Fibroblast of the aortic adventitia (primary cell): ENCODE measurements around the gene BMAL1. TPM values are rescaled to one million over a fixed set of nuclear protein-coding genes. Genes with fewer than 3 reads are reported as not detected.

ENCODE experiments used
- DNase-seq: peaks from one replicate; pipeline ENCODE4 v3.0.0-alpha.2; 2010; ENCODE audit warnings: low read depth
- H3K4me3 ChIP-seq: 2 replicates; pipeline ENCODE4 v1.5.1; 2011; ENCODE audit warnings: low read depth, mild to moderate bottlenecking, control low read depth, low read length, moderate library complexity
- CTCF ChIP-seq: IDR thresholded peaks from 2 replicates; pipeline ENCODE4 v1.5.1; 2011; ENCODE audit warnings: mild to moderate bottlenecking, low read length, control low read depth, inconsistent platforms; ENCODE audit not compliant: insufficient read depth
- total RNA-seq: library from RNA; depleted of rRNA; stranded (reverse); fragments of >200 nt; gene quantifications from 2 replicates; pipeline ENCODE4 v1.2.3, GENCODE V29; 2012; ENCODE audit warnings: low replicate concordance

The BMAL1 gene
- total RNA-seq, 1 donor = 5.5 TPM

DNA sequence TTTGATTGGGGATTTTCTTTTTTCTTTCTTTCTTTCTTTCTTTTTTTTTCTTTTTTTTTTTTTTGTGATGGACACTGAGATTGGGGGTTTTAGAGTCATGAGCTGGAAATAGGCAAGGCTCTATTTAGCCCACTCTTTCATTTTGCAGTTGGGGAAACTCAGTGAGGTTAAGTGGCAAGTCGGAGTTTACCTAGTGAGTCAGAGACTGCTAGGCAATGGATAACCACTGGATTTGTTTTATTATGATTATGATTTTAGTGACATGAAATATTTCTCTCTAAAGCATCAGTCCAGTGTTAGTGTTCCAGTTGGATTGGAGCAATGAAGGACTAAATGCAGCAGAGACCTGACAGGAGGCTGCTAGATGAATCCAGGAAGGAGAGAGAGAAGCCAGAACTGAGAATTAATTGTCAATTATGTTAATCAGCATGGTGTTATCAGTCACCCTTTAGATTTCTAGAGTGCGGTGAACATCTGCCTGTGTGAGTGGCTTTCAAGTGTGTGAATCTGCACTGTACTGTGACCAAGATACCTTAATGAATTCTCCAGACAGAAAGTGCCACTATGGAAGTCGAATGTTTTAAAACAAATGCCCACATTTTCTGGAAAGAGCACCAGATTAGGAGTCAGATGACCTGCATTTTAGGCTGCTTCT is 10.9 kb downstream of the BMAL1 start:
- no peak overlapping the region for H3K4me3 ChIP-seq
- TF ChIP-seq CTCF = no peak
- DNase-seq = peak; percentile 23

- peak; percentile 62 for DNase-seq
- no peak overlapping the region for H3K4me3 ChIP-seq
- peak; percentile 24 for TF ChIP-seq CTCF
Measured at GRCh38 chr11:13289081-13289480, 11.5 kb downstream of the BMAL1 start.

DNA sequence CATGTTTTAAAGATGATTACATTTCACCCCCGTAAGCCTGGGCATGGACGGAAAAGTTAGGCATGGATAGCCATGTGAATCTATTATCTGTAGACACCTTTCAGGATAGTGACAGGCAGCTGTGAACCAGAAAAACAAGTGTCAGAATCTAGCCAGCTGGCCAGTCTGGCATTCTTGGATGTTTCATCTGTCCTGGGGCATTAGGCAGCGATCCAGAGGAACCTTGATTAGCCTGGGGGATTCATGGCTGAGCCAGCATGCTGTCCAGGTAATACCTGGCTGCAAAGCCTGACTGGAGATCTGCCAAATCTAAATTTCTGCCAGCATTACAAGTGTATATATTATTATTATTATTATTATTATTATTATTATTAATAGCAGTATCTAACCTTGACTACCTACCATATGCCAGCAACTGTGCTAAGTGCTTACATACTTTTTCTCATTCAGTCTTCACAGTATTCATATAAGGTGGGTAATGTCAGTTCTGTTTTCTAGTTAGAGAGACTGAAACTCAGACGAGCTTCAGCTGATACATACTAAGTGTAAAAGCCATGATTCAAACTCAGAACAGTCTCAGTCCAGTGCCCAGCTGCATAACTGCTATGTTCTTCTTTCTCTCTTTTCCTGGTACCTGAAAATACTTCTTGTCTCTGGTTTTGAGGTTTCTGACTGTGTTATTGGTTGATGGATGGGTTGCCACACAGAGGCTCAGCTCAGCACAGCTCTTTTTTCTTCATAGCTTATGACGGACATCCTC is 12.8 kb downstream of the BMAL1 start:
- H3K4me3 ChIP-seq = no peak overlapping the region
- no peak for TF ChIP-seq CTCF
- no peak for DNase-seq

DNA sequence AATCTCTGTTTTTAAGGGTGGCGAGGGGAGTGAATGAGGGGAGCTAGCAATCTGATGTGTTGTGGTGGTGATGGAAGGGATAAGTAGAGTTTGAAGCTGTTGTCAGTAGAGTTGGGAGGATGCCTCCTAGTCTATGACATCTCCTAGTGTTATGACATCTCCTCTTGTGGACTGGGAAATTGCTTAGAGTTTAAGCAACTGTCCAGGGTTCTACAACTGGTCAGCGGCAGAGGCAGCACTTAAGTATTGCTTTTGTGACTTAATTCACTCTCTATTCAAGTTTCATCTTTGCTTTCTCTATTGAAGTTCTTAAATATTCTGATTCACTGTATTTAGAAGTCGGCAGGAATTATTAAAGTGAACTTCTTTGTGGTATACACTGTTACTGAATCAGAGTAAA is 13.8 kb downstream of the BMAL1 start:
- no peak overlapping the region for H3K4me3 ChIP-seq
- no peak for TF ChIP-seq CTCF
- DNase-seq = no peak

GRCh38 chr11:13291800-13292199 is 14.2 kb downstream of the BMAL1 start:
- DNase-seq = peak; percentile 71
- no peak overlapping the region for H3K4me3 ChIP-seq
- TF ChIP-seq CTCF = no peak

GRCh38 chr11:13292970-13293369 is 15.4 kb downstream of the BMAL1 start:
- DNase-seq = no peak
- TF ChIP-seq CTCF = no peak
- H3K4me3 ChIP-seq = no peak overlapping the region
